HL-60 (cell line): ENCODE results near the gene PRDM11.

ENCODE experiments used
- DNase-seq, 2 experiments: peaks; one replicate each; pipeline ENCODE4 v3.0.0-alpha.2; 2010 to 2020; ENCODE audit warnings: low read depth in 1 of 2, low spot score in 1 of 2
- H3K27ac ChIP-seq: fragments of 250-450 bp; sonication (Bioruptor Pico); replicated peaks from 2 replicates; pipeline ENCODE4 v1.5.1; 2020; ENCODE audit warnings: mild to moderate bottlenecking, moderate library complexity
- H3K27me3 ChIP-seq: fragments of 250-450 bp; sonication (Bioruptor Pico); 2 replicates; pipeline ENCODE4 v1.5.1; 2021; ENCODE audit warnings: mild to moderate bottlenecking, moderate library complexity; ENCODE audit not compliant: insufficient read depth, poor library complexity, severe bottlenecking
- H3K4me3 ChIP-seq: replicated peaks from 2 replicates; pipeline ENCODE4 v1.5.1; 2011; ENCODE audit warnings: mild to moderate bottlenecking, control low read depth, low read length; ENCODE audit not compliant: insufficient read depth
- GABPA ChIP-seq: IDR thresholded peaks from 2 replicates; pipeline ENCODE4 v1.6.1; 2012; ENCODE audit warnings: low read depth
- POLR2AphosphoS5 ChIP-seq: IDR thresholded peaks from 2 replicates; pipeline ENCODE4 v1.6.1; 2012; ENCODE audit warnings: low read depth
- SPI1 ChIP-seq: IDR thresholded peaks from 2 replicates; pipeline ENCODE4 v1.6.1; 2012; ENCODE audit warnings: low read depth, mild to moderate bottlenecking, borderline replicate concordance
- TF ChIP-seq, protein P1 (sequence below): IDR thresholded peaks from 2 replicates; pipeline ENCODE4 v1.6.1; 2012; ENCODE audit warnings: low read depth; ENCODE audit not compliant: insufficient replicate concordance
- TF ChIP-seq, protein P2 (sequence below): IDR thresholded peaks from one replicate; pipeline ENCODE4 v1.5.1; 2011; ENCODE audit warnings: low read length, control low read depth, inconsistent platforms; ENCODE audit not compliant: insufficient read depth

Gene PRDM11

DNA sequence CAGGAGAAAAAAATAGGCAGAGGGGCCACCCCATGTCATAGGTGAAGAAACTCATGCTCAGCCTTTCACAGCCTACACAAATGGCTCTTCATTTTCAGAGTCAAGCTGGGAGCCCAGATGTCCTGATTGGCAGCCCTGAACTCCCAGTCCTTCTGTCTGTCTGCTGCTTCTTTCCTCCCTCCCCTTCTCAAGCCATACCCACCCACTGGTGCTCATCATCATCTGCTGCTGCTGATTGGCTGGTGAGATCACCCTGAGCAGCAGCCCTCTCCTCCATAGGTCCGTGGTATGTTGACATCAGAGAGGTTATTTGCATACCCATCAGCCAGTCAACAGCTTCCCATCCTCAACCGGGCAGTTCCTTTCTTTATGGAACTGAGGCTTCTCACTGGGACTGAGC lies 46.1 kb upstream of the PRDM11 start:
- H3K27ac ChIP-seq: no peak overlapping the region
- no peak overlapping the region for H3K4me3 ChIP-seq
- H3K27me3 ChIP-seq: peaks cover 3% of the 10 kb centered on the region
- TF ChIP-seq SPI1 (no peak), POLR2AphosphoS5 (no peak), GABPA (no peak)
- TF ChIP-seq, protein P1, sequence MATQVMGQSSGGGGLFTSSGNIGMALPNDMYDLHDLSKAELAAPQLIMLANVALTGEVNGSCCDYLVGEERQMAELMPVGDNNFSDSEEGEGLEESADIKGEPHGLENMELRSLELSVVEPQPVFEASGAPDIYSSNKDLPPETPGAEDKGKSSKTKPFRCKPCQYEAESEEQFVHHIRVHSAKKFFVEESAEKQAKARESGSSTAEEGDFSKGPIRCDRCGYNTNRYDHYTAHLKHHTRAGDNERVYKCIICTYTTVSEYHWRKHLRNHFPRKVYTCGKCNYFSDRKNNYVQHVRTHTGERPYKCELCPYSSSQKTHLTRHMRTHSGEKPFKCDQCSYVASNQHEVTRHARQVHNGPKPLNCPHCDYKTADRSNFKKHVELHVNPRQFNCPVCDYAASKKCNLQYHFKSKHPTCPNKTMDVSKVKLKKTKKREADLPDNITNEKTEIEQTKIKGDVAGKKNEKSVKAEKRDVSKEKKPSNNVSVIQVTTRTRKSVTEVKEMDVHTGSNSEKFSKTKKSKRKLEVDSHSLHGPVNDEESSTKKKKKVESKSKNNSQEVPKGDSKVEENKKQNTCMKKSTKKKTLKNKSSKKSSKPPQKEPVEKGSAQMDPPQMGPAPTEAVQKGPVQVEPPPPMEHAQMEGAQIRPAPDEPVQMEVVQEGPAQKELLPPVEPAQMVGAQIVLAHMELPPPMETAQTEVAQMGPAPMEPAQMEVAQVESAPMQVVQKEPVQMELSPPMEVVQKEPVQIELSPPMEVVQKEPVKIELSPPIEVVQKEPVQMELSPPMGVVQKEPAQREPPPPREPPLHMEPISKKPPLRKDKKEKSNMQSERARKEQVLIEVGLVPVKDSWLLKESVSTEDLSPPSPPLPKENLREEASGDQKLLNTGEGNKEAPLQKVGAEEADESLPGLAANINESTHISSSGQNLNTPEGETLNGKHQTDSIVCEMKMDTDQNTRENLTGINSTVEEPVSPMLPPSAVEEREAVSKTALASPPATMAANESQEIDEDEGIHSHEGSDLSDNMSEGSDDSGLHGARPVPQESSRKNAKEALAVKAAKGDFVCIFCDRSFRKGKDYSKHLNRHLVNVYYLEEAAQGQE: no peak
- TF ChIP-seq, protein P2, sequence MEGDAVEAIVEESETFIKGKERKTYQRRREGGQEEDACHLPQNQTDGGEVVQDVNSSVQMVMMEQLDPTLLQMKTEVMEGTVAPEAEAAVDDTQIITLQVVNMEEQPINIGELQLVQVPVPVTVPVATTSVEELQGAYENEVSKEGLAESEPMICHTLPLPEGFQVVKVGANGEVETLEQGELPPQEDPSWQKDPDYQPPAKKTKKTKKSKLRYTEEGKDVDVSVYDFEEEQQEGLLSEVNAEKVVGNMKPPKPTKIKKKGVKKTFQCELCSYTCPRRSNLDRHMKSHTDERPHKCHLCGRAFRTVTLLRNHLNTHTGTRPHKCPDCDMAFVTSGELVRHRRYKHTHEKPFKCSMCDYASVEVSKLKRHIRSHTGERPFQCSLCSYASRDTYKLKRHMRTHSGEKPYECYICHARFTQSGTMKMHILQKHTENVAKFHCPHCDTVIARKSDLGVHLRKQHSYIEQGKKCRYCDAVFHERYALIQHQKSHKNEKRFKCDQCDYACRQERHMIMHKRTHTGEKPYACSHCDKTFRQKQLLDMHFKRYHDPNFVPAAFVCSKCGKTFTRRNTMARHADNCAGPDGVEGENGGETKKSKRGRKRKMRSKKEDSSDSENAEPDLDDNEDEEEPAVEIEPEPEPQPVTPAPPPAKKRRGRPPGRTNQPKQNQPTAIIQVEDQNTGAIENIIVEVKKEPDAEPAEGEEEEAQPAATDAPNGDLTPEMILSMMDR: no peak
- DNase-seq: peak in 1 of 2 experiments; percentile 9

DNA sequence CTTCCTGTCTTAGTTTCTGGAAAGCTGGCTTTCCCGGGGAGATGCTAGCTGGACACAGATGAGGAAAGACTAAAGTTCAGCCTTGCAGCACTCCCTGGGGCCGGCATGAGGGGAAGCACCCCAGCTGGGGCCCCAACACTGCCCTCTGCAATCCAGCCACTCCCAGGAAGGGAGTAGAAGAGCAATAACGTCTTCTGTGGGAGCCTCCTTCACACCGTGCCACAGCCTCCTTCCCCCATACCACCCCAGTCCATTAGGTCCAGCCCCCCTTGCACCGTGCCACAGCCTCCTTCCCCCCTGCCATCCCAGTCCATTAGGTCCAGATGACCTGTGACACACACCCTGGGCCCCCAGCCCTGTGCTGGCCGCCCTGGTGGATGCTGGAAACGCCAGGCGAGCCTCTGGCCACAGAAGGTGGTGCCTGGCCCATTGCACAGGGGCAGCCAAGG lies 44.1 kb upstream of the PRDM11 start:
- DNase-seq: peak; percentile 38 to 52
- H3K4me3 ChIP-seq: no peak overlapping the region
- H3K27ac ChIP-seq: peak overlapping the region; percentile 55
- TF ChIP-seq POLR2AphosphoS5 (no peak), SPI1 (no peak), GABPA (no peak)
- TF ChIP-seq, protein P1: no peak
- TF ChIP-seq, protein P2: no peak
- peaks cover 3% of the 10 kb centered on the region for H3K27me3 ChIP-seq

DNA sequence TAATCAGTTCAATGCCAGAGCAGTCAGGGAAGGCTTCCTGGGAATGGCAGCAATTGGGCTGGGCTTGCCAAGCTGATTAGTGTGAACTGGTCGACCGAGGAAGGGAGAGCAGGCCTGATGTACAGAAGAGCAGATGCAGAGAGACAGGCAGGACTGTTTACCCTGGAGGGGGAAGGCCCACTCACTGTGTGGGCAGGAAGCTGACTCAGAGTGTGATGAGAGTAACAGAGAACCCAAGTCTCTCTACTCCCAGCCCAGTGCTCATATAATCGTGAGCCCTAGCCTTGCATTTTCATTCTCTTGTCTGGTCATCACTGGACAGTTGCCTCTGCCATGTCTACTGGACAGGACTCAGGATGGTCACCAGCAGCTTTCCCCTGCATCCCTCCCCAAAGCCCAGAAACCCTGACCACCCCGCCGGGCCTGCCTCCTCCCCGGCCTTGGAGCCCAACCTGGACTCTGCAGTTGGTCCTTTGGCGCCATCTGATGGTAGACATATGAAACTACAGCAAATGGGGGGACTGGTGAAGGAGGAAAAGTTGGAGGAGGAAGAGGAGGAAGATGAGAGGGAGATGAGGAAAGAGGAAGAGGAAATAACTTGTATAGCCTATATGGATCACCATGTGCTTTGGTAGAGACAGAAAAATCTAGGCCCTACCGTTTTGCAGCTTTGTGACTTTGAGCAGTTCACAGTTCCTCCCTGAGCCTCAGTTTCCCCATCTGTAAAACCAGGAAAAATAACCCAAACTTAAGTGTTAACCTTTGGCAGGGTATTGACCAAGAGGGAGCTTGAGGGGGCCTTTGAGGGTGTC lies 43.4 kb upstream of the PRDM11 start:
- TF ChIP-seq SPI1 (peak; percentile 47; the same call in 1 of the 2 replicates), POLR2AphosphoS5 (no peak)
- TF ChIP-seq, protein P2: peak; percentile 52
- no peak overlapping the region for H3K4me3 ChIP-seq
- peak overlapping the region; percentile 55 for H3K27ac ChIP-seq
- peaks cover 3% of the 10 kb centered on the region for H3K27me3 ChIP-seq
- DNase-seq: peak; percentile 66 to 69
